OCI-LY3 (cell line): ENCODE results near the gene UBE2U.

Experiments used
- H2AFZ ChIP-seq: fragments of 200-600, 300-600 bp; shearing (Covaris generic); 2 replicates; pipeline ENCODE4 v1.6.0; 2014; ENCODE audit warnings: antibody characterized with exemption, low read depth, low read length
- H3K27ac ChIP-seq: fragments of 200-600, 300-600 bp; sonication (generic); 2 replicates; pipeline ENCODE4 v1.5.1; 2014; ENCODE audit warnings: mild to moderate bottlenecking, low read length, moderate library complexity, mixed read lengths
- H3K27me3 ChIP-seq: fragments of 200-600, 300-600 bp; sonication (generic); 2 replicates; pipeline ENCODE4 v1.6.1; 2014; ENCODE audit warnings: low read depth, low read length, mixed read lengths
- H3K36me3 ChIP-seq: fragments of 200-600, 300-600 bp; sonication (generic); replicated peaks from 2 replicates; pipeline ENCODE3; 2014; ENCODE audit warnings: low read depth, low read length, mixed read lengths
- H3K4me1 ChIP-seq: fragments of 300-600, 200-600 bp; sonication (generic); 2 replicates; pipeline ENCODE4 v1.6.1; 2014; ENCODE audit warnings: low read length, mixed read lengths
- H3K4me2 ChIP-seq: fragments of 200-600, 300-600 bp; sonication (generic); 2 replicates; pipeline ENCODE4 v1.6.1; 2014; ENCODE audit warnings: low read length, mixed read lengths
- H3K4me3 ChIP-seq: fragments of 300-600, 200-600 bp; sonication (generic); 2 replicates; pipeline ENCODE4 v1.5.1; 2014; ENCODE audit warnings: antibody characterized with exemption, mild to moderate bottlenecking, low read length, moderate library complexity
- H3K79me2 ChIP-seq: fragments of 300-600, 200-600 bp; shearing (Covaris generic); 2 replicates; pipeline ENCODE4 v1.6.1; 2014; ENCODE audit warnings: mild to moderate bottlenecking, low read length, mixed read lengths
- H3K9ac ChIP-seq: fragments of 300-600, 200-600 bp; shearing (Covaris generic); 2 replicates; pipeline ENCODE4 v1.6.0; 2014; ENCODE audit warnings: mild to moderate bottlenecking, low read length, moderate library complexity
- H3K9me3 ChIP-seq: fragments of 200-600, 300-600 bp; shearing (Covaris generic); 2 replicates; pipeline ENCODE4 v1.6.1; 2014; ENCODE audit warnings: low read length, mixed read lengths; ENCODE audit not compliant: insufficient read depth
- H4K20me1 ChIP-seq: fragments of 200-600, 300-600 bp; sonication (generic); 2 replicates; pipeline ENCODE4 v1.6.1; 2016; ENCODE audit warnings: low read length, mixed read lengths; ENCODE audit not compliant: insufficient read depth
- CTCF ChIP-seq: fragments of 200-600, 300-600 bp; sonication (generic); IDR thresholded peaks from 2 replicates; pipeline ENCODE4 v1.5.1; 2014; ENCODE audit warnings: antibody characterized with exemption, low read length, low read depth
- EZH2phosphoT487 ChIP-seq: fragments of 200-600 bp; shearing (Covaris generic); IDR thresholded peaks from 2 replicates; pipeline ENCODE4 v1.6.1; 2018; ENCODE audit warnings: antibody characterized with exemption, mixed run types, low read depth

Gene UBE2U

DNA sequence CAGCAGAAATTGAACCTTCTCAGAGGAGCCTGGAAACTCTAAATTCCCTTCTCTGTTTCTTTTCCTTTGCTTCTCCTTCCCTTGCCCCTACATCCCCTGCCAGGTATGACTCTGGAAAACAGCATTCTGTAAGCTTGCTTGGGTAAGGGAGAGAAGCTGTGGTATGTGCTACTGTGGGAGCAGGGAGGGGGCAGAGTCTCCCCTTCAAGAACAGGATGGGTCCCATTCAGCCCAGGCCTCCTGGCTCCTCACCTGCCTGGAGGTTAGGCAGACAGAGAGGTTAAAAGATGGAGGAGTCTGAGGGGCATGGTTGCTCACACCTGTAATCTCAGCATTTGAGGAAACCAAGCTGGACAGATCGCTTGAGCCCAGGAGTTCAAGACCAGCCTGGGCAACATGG is 40.6 kb upstream of the UBE2U start:
- no peaks in the 10 kb centered on the region for H4K20me1 ChIP-seq
- no peaks in the 10 kb centered on the region for H3K9me3 ChIP-seq
- no peak overlapping the region for H2AFZ ChIP-seq
- no peak overlapping the region for H3K4me3 ChIP-seq
- no peak overlapping the region for H3K4me2 ChIP-seq
- H3K9ac ChIP-seq, result no peak overlapping the region
- TF ChIP-seq EZH2phosphoT487 (no peak), CTCF (no peak)
- no peaks in the 10 kb centered on the region for H3K79me2 ChIP-seq
- H3K36me3 ChIP-seq, result no peaks in the 10 kb centered on the region
- no peaks in the 10 kb centered on the region for H3K4me1 ChIP-seq
- no peaks in the 10 kb centered on the region; the same call in 1 of the 2 replicates for H3K27me3 ChIP-seq
- no peak overlapping the region for H3K27ac ChIP-seq

GRCh38 chr1:64163431-64163830 is 40.0 kb upstream of the UBE2U start:
- Histone ChIP-seq H3K79me2 (no peaks in the 10 kb centered on the region), H3K4me3 (no peak overlapping the region), H3K4me1 (no peaks in the 10 kb centered on the region), H3K4me2 (no peak overlapping the region), H2AFZ (no peak overlapping the region), H4K20me1 (no peaks in the 10 kb centered on the region), H3K36me3 (no peaks in the 10 kb centered on the region), H3K27me3 (no peaks in the 10 kb centered on the region; the same call in 1 of the 2 replicates), H3K9me3 (no peaks in the 10 kb centered on the region), H3K9ac (no peak overlapping the region), H3K27ac (no peak overlapping the region)
- TF ChIP-seq CTCF (no peak), EZH2phosphoT487 (no peak)

- Histone ChIP-seq H3K9ac (no peak overlapping the region), H3K36me3 (no peaks in the 10 kb centered on the region), H3K27me3 (no peaks in the 10 kb centered on the region; the same call in 1 of the 2 replicates), H4K20me1 (no peaks in the 10 kb centered on the region), H3K79me2 (no peaks in the 10 kb centered on the region), H3K4me2 (no peak overlapping the region), H3K27ac (no peak overlapping the region), H2AFZ (no peak overlapping the region), H3K9me3 (no peaks in the 10 kb centered on the region), H3K4me3 (no peak overlapping the region), H3K4me1 (no peaks in the 10 kb centered on the region)
- TF ChIP-seq CTCF (peak; percentile 32), EZH2phosphoT487 (no peak)
Observed at GRCh38 chr1:64163970-64164369, 39.5 kb upstream of the UBE2U start.

- H2AFZ ChIP-seq, result no peak overlapping the region
- no peak overlapping the region for H3K9ac ChIP-seq
- H3K36me3 ChIP-seq, result no peaks in the 10 kb centered on the region
- no peak overlapping the region for H3K4me3 ChIP-seq
- H4K20me1 ChIP-seq, result no peaks in the 10 kb centered on the region
- H3K79me2 ChIP-seq, result no peaks in the 10 kb centered on the region
- TF ChIP-seq EZH2phosphoT487 (no peak), CTCF (no peak)
- H3K9me3 ChIP-seq, result no peaks in the 10 kb centered on the region
- H3K4me1 ChIP-seq, result 0 out of 2 replicates have a peak, but pooled peaks cover under 1% of the 10 kb centered on the region
- H3K27me3 ChIP-seq, result no peaks in the 10 kb centered on the region
- no peak overlapping the region for H3K4me2 ChIP-seq
- H3K27ac ChIP-seq, result no peak overlapping the region
Observed at GRCh38 chr1:64166629-64167028, 36.8 kb upstream of the UBE2U start.
